HG02759 (cell line): ENCODE results near the gene RRP7A.
"Not testable (repeated sequence)": the region's sequence is repeated elsewhere in the genome, so short reads cannot be mapped to it uniquely, and the experiment has no call there.

ENCODE experiments used
- ATAC-seq: cut with Tn5 transposase; IDR thresholded peaks from one replicate; pipeline ENCODE4 v1.9.1; 2021; ENCODE audit warnings: mild to moderate bottlenecking, moderate library complexity; ENCODE audit not compliant: unreplicated experiment

RRP7A gene

GRCh38 chr22:42519525-42520401, at the start of gene RRP7A:
TSS of gene RRP7A (minus strand) at chr22:42519796. CDS start at chr22:42519786, 10 bp downstream.
- ATAC-seq, result peak; percentile 77

- not testable (repeated sequence) for ATAC-seq
Measured at GRCh38 chr22:42567950-42568349, 48.4 kb upstream of the RRP7A start.

- no peak for ATAC-seq
Measured at GRCh38 chr22:42565956-42566355, 46.4 kb upstream of the RRP7A start.

GRCh38 chr22:42564699-42565098, 45.1 kb upstream of the RRP7A start:
- no peak for ATAC-seq

- not testable (repeated sequence) for ATAC-seq
Measured at GRCh38 chr22:42563943-42564342, 44.3 kb upstream of the RRP7A start.

- ATAC-seq, result no peak
Measured at GRCh38 chr22:42562684-42563083, 43.1 kb upstream of the RRP7A start.

- no peak for ATAC-seq
Measured at GRCh38 chr22:42562279-42562678, 42.7 kb upstream of the RRP7A start.

- no peak for ATAC-seq
Measured at GRCh38 chr22:42561856-42562255, 42.3 kb upstream of the RRP7A start.

GRCh38 chr22:42560781-42561180, 41.2 kb upstream of the RRP7A start:
- no peak for ATAC-seq

GRCh38 chr22:42560381-42560780, 40.8 kb upstream of the RRP7A start:
- ATAC-seq, result no peak

GRCh38 chr22:42553475-42554361, 34.1 kb upstream of the RRP7A start, which contains the start of gene SERHL2:
TSS of gene SERHL2 (plus strand) at chr22:42553956. CDS start at chr22:42554021, 65 bp downstream.
- peak; percentile 76 for ATAC-seq

- ATAC-seq, result not testable (repeated sequence)
Measured at GRCh38 chr22:42552294-42552647, 32.7 kb upstream of the RRP7A start.

GRCh38 chr22:42549331-42550060, 29.9 kb upstream of the RRP7A start:
- ATAC-seq, result no peak

GRCh38 chr22:42548597-42549330, 29.2 kb upstream of the RRP7A start:
- ATAC-seq, result no peak

GRCh38 chr22:42548126-42548525, 28.5 kb upstream of the RRP7A start:
- not testable (repeated sequence) for ATAC-seq

GRCh38 chr22:42547562-42547961, 28.0 kb upstream of the RRP7A start:
- ATAC-seq, result no peak

GRCh38 chr22:42544686-42545085, 25.1 kb upstream of the RRP7A start:
- ATAC-seq, result no peak

GRCh38 chr22:42539236-42539771, 19.7 kb upstream of the RRP7A start:
- not testable (repeated sequence) for ATAC-seq

GRCh38 chr22:42537199-42537831, 17.7 kb upstream of the RRP7A start:
- ATAC-seq, result peak; percentile 54
